IPS DF 4.7 (cell line): ENCODE measurements around the gene TP53BP2.

Source experiments
- DNase-seq: peaks from one replicate; pipeline ENCODE4 v3.0.0-alpha.2; 2013; ENCODE audit warnings: low spot score; ENCODE audit errors: extremely low read depth

Gene TP53BP2

GRCh38 chr1:223765719-223766340 is 79.9 kb downstream of the TP53BP2 start:
- no peak for DNase-seq

GRCh38 chr1:223765036-223765718 is 80.6 kb downstream of the TP53BP2 start:
- no peak for DNase-seq

- no peak for DNase-seq
Observed at GRCh38 chr1:223763881-223764280, 81.9 kb downstream of the TP53BP2 start.

- DNase-seq = no peak
Observed at GRCh38 chr1:223763251-223763650, 82.5 kb downstream of the TP53BP2 start.

GRCh38 chr1:223761411-223761810 is 84.3 kb downstream of the TP53BP2 start:
- DNase-seq = no peak

- no peak for DNase-seq
Observed at GRCh38 chr1:223760833-223761232, 84.9 kb downstream of the TP53BP2 start.

GRCh38 chr1:223759273-223759672 is 86.5 kb downstream of the TP53BP2 start:
- DNase-seq = no peak

- DNase-seq = no peak
Observed at GRCh38 chr1:223758734-223759133, 87.0 kb downstream of the TP53BP2 start.

GRCh38 chr1:223756806-223757700 is 88.7 kb downstream of the TP53BP2 start:
- DNase-seq = no peak

- DNase-seq = no peak
Observed at GRCh38 chr1:223755992-223756775, 89.6 kb downstream of the TP53BP2 start.

GRCh38 chr1:223755432-223755792 is 90.3 kb downstream of the TP53BP2 start:
- no peak for DNase-seq

GRCh38 chr1:223754681-223755431 is 90.9 kb downstream of the TP53BP2 start:
- no peak for DNase-seq

- no peak for DNase-seq
Observed at GRCh38 chr1:223752721-223753515, 92.8 kb downstream of the TP53BP2 start.

GRCh38 chr1:223751696-223752095 is 94.1 kb downstream of the TP53BP2 start:
- no peak for DNase-seq

GRCh38 chr1:223750730-223751570 is 94.8 kb downstream of the TP53BP2 start:
- no peak for DNase-seq

- no peak for DNase-seq
Observed at GRCh38 chr1:223748773-223749733, 96.7 kb downstream of the TP53BP2 start.

- no peak for DNase-seq
Observed at GRCh38 chr1:223748405-223748772, 97.4 kb downstream of the TP53BP2 start.

GRCh38 chr1:223747838-223748335 is 97.9 kb downstream of the TP53BP2 start:
- DNase-seq = no peak
